Endothelial cell of umbilical vein (primary cell): ENCODE measurements around the gene GTF3C2. TPM values are rescaled to one million over a fixed set of nuclear protein-coding genes. Genes with fewer than 3 reads are reported as not detected.

Source experiments
- BruUV-seq: library from RNA; stranded (reverse); fragments of 400-500 nt; replicated peaks from 2 replicates; lab custom pipeline; 2021; lab: Mats Ljungman, UMichigan
- CTCF ChIA-PET: fragments of 300-600, 350-600 bp; sonication (Branson Sonifier 250); formaldehyde crosslinking; loops from one replicate; lab custom pipeline; 2021; ENCODE audit warnings: antibody characterized with exemption, inconsistent platforms; lab: Charles Lee
- POLR2A ChIA-PET: fragments of 300-600, 350-600 bp; sonication (Branson Sonifier 250); formaldehyde crosslinking; loops from one replicate; lab custom pipeline; 2021; ENCODE audit warnings: antibody characterized with exemption, inconsistent platforms; lab: Charles Lee
- DNase-seq: peaks from one replicate; pipeline ENCODE4 v3.0.0-alpha.2; 2011; ENCODE audit warnings: low read depth, low spot score
- FAIRE-seq: peaks from 2 replicates; lab custom pipeline; 2011; peaks lifted over from hg19 to GRCh38; lab: Jason Lieb, UNC
- H2AFZ ChIP-seq: 2 replicates; pipeline ENCODE4 v1.6.0; 2012; ENCODE audit warnings: low read depth, low read length, control low read depth, inconsistent platforms
- H3K27ac ChIP-seq: 2 replicates; pipeline ENCODE4 v1.5.1; 2011; ENCODE audit warnings: low read depth, mild to moderate bottlenecking, control low read depth, low read length, moderate library complexity; ENCODE audit not compliant: insufficient read depth
- H3K27me3 ChIP-seq, 2 experiments: 2 replicates each; pipeline versions ENCODE4 v1.6.0 to v1.6.1; 2011; ENCODE audit warnings: low read length in 2 of 2, mixed read lengths in 1 of 2; ENCODE audit not compliant: control insufficient read depth in 2 of 2, insufficient read depth in 2 of 2
- H3K36me3 ChIP-seq, 2 experiments: 2 replicates in 1 of 2; 3 replicates in 1 of 2; pipeline ENCODE4 v1.5.1; 2011; ENCODE audit warnings: low read length in 2 of 2, mild to moderate bottlenecking in 1 of 2, moderate library complexity in 1 of 2; ENCODE audit not compliant: control insufficient read depth in 2 of 2, insufficient read depth in 2 of 2; ENCODE audit errors: extremely low read depth in 1 of 2
- H3K4me1 ChIP-seq: 3 replicates; pipeline ENCODE4 v1.5.1; 2011; ENCODE audit warnings: mild to moderate bottlenecking, low read length; ENCODE audit not compliant: control insufficient read depth, insufficient read depth; ENCODE audit errors: extremely low read depth
- H3K4me2 ChIP-seq: 2 replicates; pipeline ENCODE4 v1.6.1; 2011; ENCODE audit warnings: low read length, control low read depth, mixed read lengths; ENCODE audit not compliant: insufficient read depth
- H3K4me3 ChIP-seq, 3 experiments: fragments of 200-600 bp in 1 of 3; sonication (generic), shearing (Covaris generic) in 1 of 3; replicated peaks in 1 of 3; 2 replicates each; pipeline ENCODE4 v1.5.1; 2011 to 2016; ENCODE audit warnings: control low read depth in 3 of 3, low read length in 3 of 3, mild to moderate bottlenecking in 2 of 3, inconsistent platforms in 1 of 3, low read depth in 1 of 3, moderate library complexity in 1 of 3; ENCODE audit not compliant: insufficient read depth in 1 of 3
- H3K79me2 ChIP-seq: 2 replicates; pipeline ENCODE4 v1.6.0; 2012; ENCODE audit warnings: low read length, inconsistent platforms; ENCODE audit not compliant: control insufficient read depth, insufficient read depth
- H3K9ac ChIP-seq: replicated peaks from 2 replicates; pipeline ENCODE3; 2011; ENCODE audit warnings: low read length, control low read depth; ENCODE audit not compliant: insufficient read depth; ENCODE audit errors: extremely low read depth
- H3K9me1 ChIP-seq: replicated peaks from 3 replicates; pipeline ENCODE4 v1.6.0; 2011; ENCODE audit warnings: mild to moderate bottlenecking, low read length; ENCODE audit not compliant: control insufficient read depth, insufficient read depth; ENCODE audit errors: extremely low read depth
- H3K9me3 ChIP-seq: replicated peaks from 2 replicates; pipeline ENCODE4 v1.5.1; 2012; ENCODE audit warnings: low read length, inconsistent platforms; ENCODE audit not compliant: control insufficient read depth, insufficient read depth
- H4K20me1 ChIP-seq: replicated peaks from 2 replicates; pipeline ENCODE3; 2011; ENCODE audit warnings: mild to moderate bottlenecking, low read length; ENCODE audit not compliant: control insufficient read depth, insufficient read depth; ENCODE audit errors: extremely low read depth
- FOS ChIP-seq: IDR thresholded peaks from 2 replicates; pipeline ENCODE4 v1.6.1; 2011; ENCODE audit warnings: mild to moderate bottlenecking, low read length, moderate library complexity, borderline replicate concordance; ENCODE audit not compliant: insufficient read depth
- GATA2 ChIP-seq: IDR thresholded peaks from 2 replicates; pipeline ENCODE4 v1.7.0; 2011; ENCODE audit warnings: low read depth, mild to moderate bottlenecking, moderate library complexity, mixed read lengths, low read length; ENCODE audit not compliant: insufficient read length, insufficient read depth
- MYC ChIP-seq: IDR thresholded peaks from one replicate; pipeline ENCODE4 v1.6.1; 2011; ENCODE audit warnings: mild to moderate bottlenecking, low read depth, low read length
- POLR2A ChIP-seq: IDR thresholded peaks from 2 replicates; pipeline ENCODE4 v1.6.1; 2012; ENCODE audit warnings: low read depth, mild to moderate bottlenecking, control low read depth, low read length
- dilution Hi-C: fragments of 300-500 bp; cut with MboI; formaldehyde crosslinking; loops from one replicate; pipeline ENCODE4 v1.15.0; 2019; ENCODE audit warnings: low sequenced_read_pairs; ENCODE audit not compliant: extremely low pct_ligation_motif_present
- intact Hi-C: fragments of 100-400 bp; cut with micrococcal nuclease; formaldehyde crosslinking; loops from one replicate; pipeline ENCODE4 v1.10.0; 2022
- polyA plus RNA-seq, 4 experiments: library from polyadenylated mRNA; depleted of rRNA in 3 of 4; stranded (reverse) in 3 of 4; unstranded in 1 of 4; fragments of >200 nt; gene quantifications; 2 replicates each; pipeline versions ENCODE4 v1.2.1 to v1.2.3, GENCODE V29; 2011 to 2012; ENCODE audit warnings: missing spikeins in 1 of 4
- total RNA-seq: library from RNA; stranded (reverse); gene quantifications from 2 replicates; pipeline ENCODE4 v1.2.3, GENCODE V29; 2021

Gene GTF3C2
- total and polyA plus RNA-seq, 2 donors (not counting 3 experiments of a cell fraction or from before 2014, with no cell fraction given): 57.4 to 59.7 TPM

DNA sequence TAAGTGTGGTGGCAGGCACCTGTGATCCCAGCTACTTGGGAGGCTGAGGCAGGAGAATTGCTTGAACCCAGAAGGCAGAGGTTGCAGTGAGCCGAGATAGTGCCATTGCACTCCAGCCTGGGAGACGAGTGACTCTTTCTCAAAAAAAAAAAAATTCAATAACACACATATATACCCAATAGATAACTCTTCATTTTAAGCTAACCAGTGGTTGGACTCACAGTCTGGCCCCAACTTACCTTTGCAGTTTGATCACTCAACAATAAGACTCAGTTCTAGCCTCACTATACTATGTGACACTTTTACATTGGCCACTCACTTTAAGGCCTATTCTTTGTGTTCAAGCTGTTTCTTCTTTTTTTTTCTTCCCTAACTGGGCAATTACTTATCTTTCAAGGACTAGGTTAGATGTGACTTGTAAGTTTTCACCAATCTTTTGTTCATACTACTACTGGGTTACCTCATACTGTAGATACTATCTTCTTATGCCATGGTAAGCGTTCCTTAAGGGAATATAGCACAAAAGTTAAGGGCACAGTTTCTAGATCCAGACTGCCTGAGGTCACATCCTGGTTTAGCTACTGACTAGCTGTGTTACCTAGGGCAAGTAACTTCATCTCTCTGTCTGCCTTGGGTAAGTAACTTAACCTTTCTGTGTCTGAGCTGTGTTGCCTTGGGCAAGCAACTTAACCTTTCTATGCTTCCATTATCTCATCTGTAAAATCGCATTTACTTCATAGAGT lies 6.3 kb upstream of the GTF3C2 start:
- Histone ChIP-seq H3K4me3 (no peak overlapping the region), H3K4me1 (peaks cover 3% of the 10 kb centered on the region), H3K79me2 (peaks cover 8% of the 10 kb centered on the region), H3K9me3 (no peaks in the 10 kb centered on the region), H3K9me1 (no peaks in the 10 kb centered on the region), H3K4me2 (no peak overlapping the region), H3K9ac (no peak overlapping the region), H2AFZ (no peak overlapping the region), H3K27ac (no peak overlapping the region), H4K20me1 (no peaks in the 10 kb centered on the region), H3K36me3 (peaks cover 5 to 26% of the 10 kb centered on the region in 2 experiments), H3K27me3 (no peaks in the 10 kb centered on the region)
- ChIA-PET POLR2A (no interaction called here), CTCF (no interaction called here)
- FAIRE-seq: peak; percentile 44
- dilution Hi-C loops: no loop called here
- no TSS peak for BruUV-seq
- no peak for DNase-seq
- no peak for TF ChIP-seq MYC
- TF ChIP-seq POLR2A: peak; percentile 45
- no peak for TF ChIP-seq FOS
- intact Hi-C loops: no loop called here

- dilution Hi-C loops: no loop called here
- no peaks in the 10 kb centered on the region for H3K9me1 ChIP-seq
- peak overlapping the region; percentile 99 for H3K4me2 ChIP-seq
- peak overlapping the region; percentile 95 for H3K9ac ChIP-seq
- H3K36me3 ChIP-seq: no peaks in the 10 kb centered on the region
- BruUV-seq: no TSS peak
- intact Hi-C loops: loop anchor here (1.0 to 5.0 kb wide), 6 partner anchors 14 to 327 kb away; partner anchors contain the start of genes CAD, EIF2B4, MPV17 and NRBP1
- DNase-seq: peak; percentile 77
- peaks cover 64% of the 10 kb centered on the region for H3K79me2 ChIP-seq
- H3K27me3 ChIP-seq: no peaks in the 10 kb centered on the region
- no peak for FAIRE-seq
- no peaks in the 10 kb centered on the region for H4K20me1 ChIP-seq
- peaks cover 16% of the 10 kb centered on the region for H3K4me1 ChIP-seq
- H3K27ac ChIP-seq: peak overlapping the region; percentile 83
- ChIA-PET POLR2A (interaction anchor here (1.1 kb wide), 1 partner anchor 34 kb away, joined by 4 read pairs; no protein-coding TSS in a partner anchor), CTCF (interaction anchor here (0.6 to 1.8 kb wide), 4 partner anchors 10 to 275 kb away, joined by 3 to 8 read pairs (median 5); partner anchors contain the start of genes EIF2B4 and PPM1G)
- no peaks in the 10 kb centered on the region for H3K9me3 ChIP-seq
- no peak for TF ChIP-seq GATA2
- peak overlapping the region; percentile 40 to 90 (median 63) for H3K4me3 ChIP-seq
- peak overlapping the region; percentile 83 for H2AFZ ChIP-seq
These were observed 545 bp downstream of the GTF3C2 start for GRCh38 chr2:27356056-27356381.
